ENCODE data around the gene EXOC6.
"Not testable (repeated sequence)": the region's sequence is repeated elsewhere in the genome, so short reads cannot be mapped to it uniquely, and the experiment has no call there.

EXOC6 gene

GRCh38 chr10:92957223-92958010 is 109.1 kb downstream of the EXOC6 start:
- no peak for DNase-seq

DNA sequence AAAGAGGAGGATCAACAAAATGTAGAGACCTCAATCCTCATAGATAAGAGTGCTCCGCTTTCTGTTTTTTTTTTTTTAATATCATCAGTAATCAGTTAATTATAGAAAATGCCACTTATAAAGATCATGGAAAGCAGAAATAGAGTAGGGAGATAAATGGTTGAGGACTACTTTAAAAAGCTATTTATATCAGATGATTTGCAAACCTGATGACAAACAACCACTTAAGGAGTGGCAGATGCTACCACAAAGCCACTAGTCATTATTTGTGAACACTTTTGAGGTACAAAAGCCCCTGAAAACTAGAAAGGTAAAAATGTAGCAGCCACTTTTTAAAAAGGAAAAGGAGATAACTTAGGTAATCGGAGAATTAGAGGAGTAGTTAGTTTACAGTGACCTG is 113.3 kb downstream of the EXOC6 start:
- DNase-seq, result no peak

GRCh38 chr10:92965314-92965713 is 117.0 kb downstream of the EXOC6 start:
- peak in 1 of 2 experiments; percentile 32 for DNase-seq

DNA sequence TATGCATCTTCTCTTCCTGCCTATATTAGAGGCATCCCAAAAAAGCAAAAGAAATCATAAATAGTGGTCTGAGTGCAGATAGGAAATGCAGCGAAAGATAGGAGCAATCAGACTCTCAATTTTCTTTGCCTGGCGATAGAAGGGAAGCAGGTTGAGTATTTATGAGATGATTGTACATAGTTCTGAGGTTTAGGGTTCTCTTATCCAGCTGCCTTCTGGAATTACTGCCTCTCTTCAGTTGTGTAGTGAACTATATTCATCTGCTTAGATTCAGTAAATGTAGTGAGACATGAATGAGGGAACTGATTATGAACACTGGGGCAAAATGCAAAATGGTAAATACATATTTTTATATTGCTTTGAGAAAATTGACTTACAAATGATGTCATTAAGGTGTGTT is 119.3 kb downstream of the EXOC6 start:
- no peak for DNase-seq

GRCh38 chr10:92969151-92969550 is 120.8 kb downstream of the EXOC6 start:
- DNase-seq, result no peak

- DNase-seq, result no peak
Observed at GRCh38 chr10:92970301-92971070, 122.2 kb downstream of the EXOC6 start.

GRCh38 chr10:92972066-92972870 is 123.9 kb downstream of the EXOC6 start:
- no peak for DNase-seq

- DNase-seq, result no peak
Observed at GRCh38 chr10:92972886-92973285, 124.6 kb downstream of the EXOC6 start.

DNA sequence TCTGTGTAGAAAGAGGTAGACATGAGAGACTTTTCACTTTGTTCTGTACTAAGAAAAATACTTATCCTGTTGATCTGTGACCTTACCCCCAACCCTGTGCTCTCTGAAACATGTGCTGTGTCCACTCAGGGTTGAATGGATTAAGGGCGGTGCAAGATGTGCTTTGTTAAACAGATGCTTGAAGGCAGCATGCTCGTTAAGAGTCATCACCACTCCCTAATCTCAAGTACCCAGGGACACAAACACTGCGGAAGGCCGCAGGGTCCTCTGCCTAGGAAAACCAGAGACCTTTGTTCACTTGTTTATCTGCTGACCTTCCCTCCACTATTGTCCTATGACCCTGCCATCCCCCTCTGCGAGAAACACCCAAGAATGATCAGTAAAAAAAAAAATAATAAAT is 128.0 kb downstream of the EXOC6 start:
- DNase-seq, result not testable (repeated sequence)

GRCh38 chr10:92989250-92989649 is 140.9 kb downstream of the EXOC6 start:
- no peak for DNase-seq

GRCh38 chr10:92990615-92991014 is 142.3 kb downstream of the EXOC6 start:
- DNase-seq, result no peak

- no peak for DNase-seq
Observed at GRCh38 chr10:92991513-92991912, 143.2 kb downstream of the EXOC6 start.

GRCh38 chr10:92993699-92994272 is 145.5 kb downstream of the EXOC6 start:
- peak; percentile 77 for DNase-seq

DNA sequence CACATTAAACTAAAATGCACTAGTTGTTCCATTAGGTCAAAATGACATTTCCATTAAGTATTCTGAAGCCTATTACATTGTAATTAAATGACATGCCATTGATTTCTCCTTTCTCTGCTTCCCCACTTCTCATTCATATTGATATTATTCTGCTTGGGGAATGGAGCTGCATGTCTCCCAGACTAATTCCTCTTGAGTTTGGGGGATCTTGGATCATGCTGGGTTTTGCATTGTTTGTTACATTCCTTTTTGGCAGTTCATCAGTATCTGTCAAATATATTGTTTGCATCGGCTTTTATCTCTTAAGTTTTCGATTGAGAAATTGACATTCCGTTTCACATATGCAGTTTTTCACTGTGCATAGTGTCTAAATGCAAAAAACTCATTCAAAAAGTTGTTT is 147.2 kb downstream of the EXOC6 start:
- no peak for DNase-seq

- DNase-seq, result no peak
Observed at GRCh38 chr10:92997620-92998019, 149.3 kb downstream of the EXOC6 start.

- DNase-seq, result no peak
Observed at GRCh38 chr10:92999191-92999590, 150.9 kb downstream of the EXOC6 start.

- DNase-seq, result peak in 1 of 2 experiments; percentile 28
Observed at GRCh38 chr10:93006435-93007039, 158.2 kb downstream of the EXOC6 start.

GRCh38 chr10:93015722-93016121 is 167.4 kb downstream of the EXOC6 start:
- DNase-seq, result no peak

DNA sequence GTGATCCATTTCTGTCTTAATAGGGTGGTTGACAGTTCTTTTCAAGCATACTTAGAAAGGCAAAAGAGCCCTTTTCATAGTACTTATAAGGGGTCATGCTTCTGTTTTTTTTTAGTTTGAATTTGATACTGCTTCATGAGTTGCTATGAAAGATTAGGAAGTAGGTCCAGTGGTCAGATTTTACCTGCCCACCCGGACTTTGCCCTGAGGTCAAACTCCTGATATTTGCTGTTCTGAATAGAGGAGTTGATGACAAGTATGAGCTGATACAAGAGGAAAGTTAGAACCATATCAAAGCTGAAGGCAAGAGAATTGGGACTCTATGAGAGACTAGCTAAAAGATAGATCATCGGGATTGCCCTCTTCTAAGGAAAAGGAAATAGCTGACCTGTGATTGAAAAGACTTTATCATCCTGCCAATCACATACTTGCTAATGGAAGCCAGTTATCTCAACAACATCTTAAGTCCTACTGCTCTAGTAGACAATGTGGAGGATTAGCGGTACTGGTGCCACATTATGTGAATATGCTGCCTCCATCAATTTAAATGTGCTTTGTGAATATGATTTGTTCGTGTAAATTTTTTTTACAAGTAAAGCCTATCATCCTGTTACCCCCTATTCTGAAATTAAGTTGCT is 174.8 kb downstream of the EXOC6 start:
- DNase-seq, result no peak

DNA sequence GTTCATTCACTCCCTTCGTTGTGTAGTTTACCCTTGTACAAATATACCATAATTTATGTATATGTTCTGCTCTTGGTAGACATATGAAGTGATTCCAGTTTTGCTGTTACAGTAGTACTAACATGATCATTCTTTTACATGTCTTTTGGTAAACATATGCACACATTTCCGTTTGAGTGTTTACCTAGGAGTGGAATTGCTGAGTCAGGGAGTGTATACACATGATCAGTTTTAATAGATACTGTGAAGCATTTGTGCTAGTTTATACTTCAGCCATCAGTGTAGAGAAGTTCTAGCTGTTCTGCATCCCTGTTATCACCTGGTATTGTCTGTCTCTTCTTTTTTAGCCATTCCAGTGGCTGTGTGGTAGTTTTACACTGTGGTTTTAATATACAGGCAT is 177.8 kb downstream of the EXOC6 start:
- no peak for DNase-seq

DNA sequence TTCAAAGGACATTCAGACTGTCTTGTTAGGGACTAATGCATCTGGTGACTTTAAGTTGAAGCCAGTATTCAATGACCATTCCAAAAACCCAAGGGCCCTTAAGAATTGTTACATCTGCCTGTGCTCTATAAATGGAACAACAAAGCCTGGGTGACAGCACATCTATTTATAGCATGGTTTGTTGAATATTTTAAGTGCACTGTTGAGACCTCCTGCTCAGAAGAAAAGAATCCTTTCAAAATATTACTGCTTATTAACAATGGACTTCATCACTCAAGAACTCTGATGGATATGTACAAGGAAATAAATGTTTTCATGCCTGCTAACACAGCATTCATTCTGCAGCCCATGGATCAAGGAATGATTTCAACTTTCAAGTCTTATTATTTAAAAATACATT is 179.2 kb downstream of the EXOC6 start:
- no peak for DNase-seq

GRCh38 chr10:93028883-93029282 is 180.6 kb downstream of the EXOC6 start:
- DNase-seq, result no peak
